ENCODE results near the gene OSCAR. TPM values are rescaled to one million over a fixed set of nuclear protein-coding genes. Genes with fewer than 3 reads are reported as not detected.
A peak's percentile ranks its signal among the peaks of the same experiment; 100 is the strongest.

OSCAR gene
- total and polyA plus RNA-seq, 2 of the 13 experiments (the other 11 are each of a cell fraction or from before 2014, with no cell fraction given) = 1.9 TPM; not detected in 1

DNA sequence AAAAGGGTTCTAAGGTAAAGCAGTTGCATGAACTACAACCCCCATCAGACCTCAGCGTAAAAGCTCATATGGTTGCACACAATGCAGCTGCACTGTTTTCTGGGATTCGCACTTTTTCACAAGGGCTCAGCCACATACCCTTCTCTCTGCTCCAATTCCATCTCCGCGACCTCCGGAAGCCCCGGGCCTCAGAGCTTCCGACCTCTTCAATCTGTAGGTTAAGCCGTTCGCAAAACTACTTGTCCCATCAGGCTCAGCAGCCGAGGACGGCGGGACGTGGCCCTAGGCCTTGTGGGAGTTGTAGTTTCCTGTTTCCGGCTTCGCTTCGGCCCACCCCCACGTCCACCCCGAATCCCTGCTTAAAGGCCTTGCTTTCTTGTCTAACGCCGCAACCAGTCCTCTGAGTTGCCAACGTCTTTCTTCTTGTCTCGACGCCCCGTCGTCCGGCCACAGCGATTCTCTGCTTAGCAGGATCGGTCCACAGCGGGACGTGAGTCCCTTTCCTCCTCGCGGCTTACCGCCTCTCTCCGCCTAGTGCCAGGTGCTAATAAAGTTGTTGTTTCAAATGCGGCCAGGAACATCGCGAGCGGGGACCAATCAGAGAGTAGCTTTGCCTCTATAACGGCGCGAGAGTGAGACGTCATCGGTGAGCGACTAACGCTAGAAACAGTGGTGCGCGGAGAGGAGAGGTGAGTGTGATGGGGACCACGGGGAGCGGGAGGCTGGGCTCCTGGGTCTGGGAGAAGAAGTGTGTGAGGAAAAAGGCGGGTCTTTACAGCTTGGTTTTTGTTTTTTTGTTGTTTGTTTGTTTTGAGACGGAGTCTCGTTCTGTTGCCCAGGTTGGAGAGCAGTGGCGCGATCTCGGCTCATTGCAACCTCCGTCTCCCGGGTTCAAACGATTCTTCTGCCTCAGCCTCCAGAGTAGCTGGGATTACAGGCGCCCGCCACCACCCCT, 14.8 kb upstream of the OSCAR start, which contains the start of the genes PRPF31 and TFPT (continued):
- peak; percentile 56 for TF ChIP-seq ZNF883 (CRISPR knock-in tag; IDR thresholded peaks at IDR 0.05; ENCODE audit: not compliant biosample characterization)
- TF ChIP-seq TBL1XR1 (IDR thresholded peaks at IDR 0.05; ENCODE audit: borderline replicate concordance, low read length, partially characterized antibody) = peak; percentile 55
- peak; percentile 37; the same call in 1 of the 2 replicates for TF ChIP-seq EEA1 (CRISPR knock-in tag; IDR thresholded peaks at IDR 0.05; ENCODE audit: borderline replicate concordance)
- TF ChIP-seq, protein P1, sequence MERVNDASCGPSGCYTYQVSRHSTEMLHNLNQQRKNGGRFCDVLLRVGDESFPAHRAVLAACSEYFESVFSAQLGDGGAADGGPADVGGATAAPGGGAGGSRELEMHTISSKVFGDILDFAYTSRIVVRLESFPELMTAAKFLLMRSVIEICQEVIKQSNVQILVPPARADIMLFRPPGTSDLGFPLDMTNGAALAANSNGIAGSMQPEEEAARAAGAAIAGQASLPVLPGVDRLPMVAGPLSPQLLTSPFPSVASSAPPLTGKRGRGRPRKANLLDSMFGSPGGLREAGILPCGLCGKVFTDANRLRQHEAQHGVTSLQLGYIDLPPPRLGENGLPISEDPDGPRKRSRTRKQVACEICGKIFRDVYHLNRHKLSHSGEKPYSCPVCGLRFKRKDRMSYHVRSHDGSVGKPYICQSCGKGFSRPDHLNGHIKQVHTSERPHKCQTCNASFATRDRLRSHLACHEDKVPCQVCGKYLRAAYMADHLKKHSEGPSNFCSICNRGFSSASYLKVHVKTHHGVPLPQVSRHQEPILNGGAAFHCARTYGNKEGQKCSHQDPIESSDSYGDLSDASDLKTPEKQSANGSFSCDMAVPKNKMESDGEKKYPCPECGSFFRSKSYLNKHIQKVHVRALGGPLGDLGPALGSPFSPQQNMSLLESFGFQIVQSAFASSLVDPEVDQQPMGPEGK (CRISPR knock-in tag; IDR thresholded peaks at IDR 0.05) = peak; percentile 67
- 0 out of 2 replicates have a peak, but pooled peaks have one; percentile 42 for TF ChIP-seq ZNF136 (CRISPR knock-in tag; IDR thresholded peaks at IDR 0.05; ENCODE audit: low read depth)
- TF ChIP-seq ZSCAN21 (CRISPR knock-in tag; IDR thresholded peaks at IDR 0.05; ENCODE audit: borderline replicate concordance) = peak; percentile 52; the same call in 1 of the 2 replicates
- TF ChIP-seq, protein P2, sequence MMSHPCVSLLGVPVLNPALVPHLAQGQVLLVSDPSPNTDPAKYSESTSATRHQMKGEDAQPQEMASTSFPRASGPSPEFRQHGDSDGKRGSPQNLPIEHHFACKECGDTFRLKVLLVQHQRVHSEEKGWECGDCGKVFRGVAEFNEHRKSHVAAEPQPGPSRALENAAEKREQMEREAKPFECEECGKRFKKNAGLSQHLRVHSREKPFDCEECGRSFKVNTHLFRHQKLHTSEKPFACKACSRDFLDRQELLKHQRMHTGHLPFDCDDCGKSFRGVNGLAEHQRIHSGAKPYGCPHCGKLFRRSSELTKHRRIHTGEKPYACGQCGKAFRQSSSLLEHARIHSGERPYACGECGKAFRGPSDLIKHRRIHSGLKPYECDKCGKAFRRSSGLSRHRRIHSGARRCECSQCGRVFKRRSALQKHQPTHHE (CRISPR knock-in tag; IDR thresholded peaks at IDR 0.05; ENCODE audit: borderline replicate concordance) = no peak; the same call in 1 of the 2 replicates
- TF ChIP-seq NFIB (CRISPR knock-in tag; IDR thresholded peaks at IDR 0.05; ENCODE audit: borderline replicate concordance) = no peak
- no peak for TF ChIP-seq PCBP2 (optimal IDR thresholded peaks at IDR 0.05; ENCODE audit: low read depth, low read length, poor library complexity, severe bottlenecking)
- no peak for TF ChIP-seq ZFP37 (CRISPR knock-in tag; IDR thresholded peaks at IDR 0.05; ENCODE audit: borderline replicate concordance)
- no peak; the same call in 1 of the 2 replicates for TF ChIP-seq ZNF296 (CRISPR knock-in tag; conservative IDR thresholded peaks at IDR 0.05)
- peak; percentile 68 for TF ChIP-seq HIVEP1 (CRISPR knock-in tag; IDR thresholded peaks at IDR 0.05)
- peak; percentile 73 for TF ChIP-seq POGZ (CRISPR knock-in tag; IDR thresholded peaks at IDR 0.05)
- no peak for TF ChIP-seq NR2F1 (CRISPR knock-in tag; IDR thresholded peaks at IDR 0.05)
- peak; percentile 86; the same call in 1 of the 2 replicates for TF ChIP-seq ZNF782 (CRISPR knock-in tag; IDR thresholded peaks at IDR 0.05; ENCODE audit: borderline replicate concordance)
- TF ChIP-seq TSC22D2 (CRISPR knock-in tag; IDR thresholded peaks at IDR 0.05; ENCODE audit: borderline replicate concordance) = no peak
- TF ChIP-seq ARNT2 (CRISPR knock-in tag; IDR thresholded peaks at IDR 0.05; ENCODE audit: low read depth) = no peak; the same call in none of the 2 replicates
- no peak for TF ChIP-seq MTF1 (CRISPR knock-in tag; IDR thresholded peaks at IDR 0.05)
- TF ChIP-seq NFE2L2 (IDR thresholded peaks at IDR 0.05; ENCODE audit: low read length) = no peak
- TF ChIP-seq XRCC5 (optimal IDR thresholded peaks at IDR 0.05; ENCODE audit: low read length) = peak; percentile 53
- 0 out of 2 replicates have a peak, but pooled peaks have one; percentile 63 for TF ChIP-seq KLF12 (CRISPR knock-in tag; IDR thresholded peaks at IDR 0.05; ENCODE audit: borderline replicate concordance)
- TF ChIP-seq DR1 (CRISPR knock-in tag; IDR thresholded peaks at IDR 0.05) = no peak
- TF ChIP-seq HOXA3 (CRISPR knock-in tag; IDR thresholded peaks at IDR 0.05) = peak; percentile 97
